GM23338 (cell line): ENCODE data around the gene SPC24. TPM values are rescaled to one million over a fixed set of nuclear protein-coding genes. Genes with fewer than 3 reads are reported as not detected.

ENCODE experiments used
- ATAC-seq: fragments of 200-7000 bp; cut with Tn5 transposase; 3 replicates; pipeline ENCODE4 v1.9.1; 2020
- DNase-seq: peaks from one replicate; pipeline ENCODE4 v3.0.0-alpha.2; 2015; ENCODE audit warnings: low spot score
- H2AFZ ChIP-seq: fragments of 200-600 bp; sonication (generic); 2 replicates; pipeline ENCODE4 v1.8.0; 2016; ENCODE audit warnings: antibody characterized with exemption, mild to moderate bottlenecking, moderate library complexity
- H3F3A ChIP-seq: fragments of 200-600 bp; sonication (generic); replicated peaks from 2 replicates; pipeline ENCODE4 v1.8.0; 2017; ENCODE audit warnings: antibody characterized with exemption, mixed run types, low read depth
- H3K27ac ChIP-seq: fragments of 200-600 bp; sonication (generic); 2 replicates; pipeline ENCODE4 v1.6.1; 2016; ENCODE audit warnings: low read depth
- H3K27me3 ChIP-seq: fragments of 200-600 bp; sonication (generic); 2 replicates; pipeline ENCODE4 v1.8.0; 2016; ENCODE audit warnings: mild to moderate bottlenecking, mixed run types, moderate library complexity; ENCODE audit not compliant: insufficient read depth
- H3K36me3 ChIP-seq: fragments of 200-600 bp; sonication (generic); 2 replicates; pipeline ENCODE4 v1.8.0; 2016; ENCODE audit warnings: mild to moderate bottlenecking; ENCODE audit not compliant: insufficient read depth
- H3K4me1 ChIP-seq: fragments of 200-600 bp; sonication (generic); 2 replicates; pipeline ENCODE4 v1.8.0; 2016; ENCODE audit warnings: mild to moderate bottlenecking, moderate library complexity; ENCODE audit not compliant: insufficient read depth
- H3K4me2 ChIP-seq: fragments of 200-600 bp; sonication (generic); 2 replicates; pipeline ENCODE4 v1.7.1; 2017; ENCODE audit warnings: mixed run types
- H3K4me3 ChIP-seq: fragments of 200-600 bp; sonication (generic); 2 replicates; pipeline ENCODE4 v1.6.1; 2016; ENCODE audit warnings: mixed run types
- H3K79me2 ChIP-seq: fragments of 200-600 bp; sonication (generic); replicated peaks from 2 replicates; pipeline ENCODE4 v1.8.0; 2017; ENCODE audit warnings: mild to moderate bottlenecking; ENCODE audit not compliant: insufficient read depth
- H3K9me2 ChIP-seq: fragments of 200-600 bp; sonication (generic); 2 replicates; pipeline ENCODE4 v1.8.0; 2017; ENCODE audit not compliant: insufficient read depth
- H4K20me1 ChIP-seq: fragments of 200-600 bp; sonication (generic); replicated peaks from 2 replicates; pipeline ENCODE4 v1.8.0; 2017; ENCODE audit warnings: mild to moderate bottlenecking; ENCODE audit not compliant: insufficient read depth
- H3K27ac Mint-ChIP-seq: 2 replicates; pipeline ENCODE4 v1.8.0; 2020; ENCODE audit warnings: inconsistent platforms, mild to moderate bottlenecking, moderate library complexity, mixed read lengths
- H3K27me3 Mint-ChIP-seq: 3 replicates; pipeline ENCODE4 v1.8.0; 2022; ENCODE audit warnings: low read depth, mild to moderate bottlenecking, moderate library complexity, mixed read lengths, inconsistent platforms; ENCODE audit not compliant: insufficient read depth, poor library complexity
- H3K36me3 Mint-ChIP-seq: 3 replicates; pipeline ENCODE4 v1.8.0; 2021; ENCODE audit warnings: low read depth, mild to moderate bottlenecking, inconsistent platforms, moderate library complexity, mixed read lengths
- H3K4me1 Mint-ChIP-seq: 3 replicates; pipeline ENCODE4 v1.8.0; 2020; ENCODE audit warnings: mild to moderate bottlenecking, inconsistent platforms, mixed read lengths
- H3K4me3 Mint-ChIP-seq: 3 replicates; pipeline ENCODE4 v1.8.0; 2021; ENCODE audit warnings: moderate library complexity, mild to moderate bottlenecking, inconsistent platforms, mixed read lengths
- H3K9me3 Mint-ChIP-seq: 3 replicates; pipeline ENCODE4 v1.8.0; 2020; ENCODE audit warnings: moderate library complexity, mild to moderate bottlenecking, inconsistent platforms, mixed read lengths
- CREB1 ChIP-seq: fragments of 250-450 bp; sonication (Bioruptor Pico); IDR thresholded peaks from 2 replicates; pipeline ENCODE4 v1.5.0; 2020; ENCODE audit warnings: low read depth, mild to moderate bottlenecking, moderate library complexity
- CTCF ChIP-seq, 2 experiments: fragments of 200-600 bp in 1 of 2; sonication (generic) in 1 of 2; conservative IDR thresholded peaks; 2 replicates each; pipeline versions ENCODE4 v1.5.1 to v1.6.1; 2016 to 2017; ENCODE audit warnings: antibody characterized with exemption in 2 of 2, low read depth in 2 of 2, mild to moderate bottlenecking in 2 of 2, moderate library complexity in 1 of 2
- ETS1 ChIP-seq: IDR thresholded peaks from 2 replicates; pipeline ENCODE4 v1.6.1; 2016; ENCODE audit warnings: antibody characterized with exemption
- EZH2 ChIP-seq: fragments of 200-600 bp; sonication (generic); IDR thresholded peaks from one replicate; pipeline ENCODE4 v1.8.0; 2017; ENCODE audit warnings: antibody characterized with exemption, mild to moderate bottlenecking, low read depth; ENCODE audit not compliant: unreplicated experiment
- EZH2phosphoT487 ChIP-seq: fragments of 200-600 bp; sonication (generic); IDR thresholded peaks from one replicate; pipeline ENCODE4 v1.8.1; 2018; ENCODE audit warnings: antibody characterized with exemption; ENCODE audit not compliant: unreplicated experiment
- JUNB ChIP-seq: IDR thresholded peaks from one replicate; pipeline ENCODE4 v1.6.1; 2016; ENCODE audit warnings: antibody characterized with exemption; ENCODE audit not compliant: unreplicated experiment
- NANOG ChIP-seq: IDR thresholded peaks from 2 replicates; pipeline ENCODE4 v1.6.1; 2016; ENCODE audit warnings: antibody characterized with exemption, borderline replicate concordance
- POLR2AphosphoS5 ChIP-seq: IDR thresholded peaks from 2 replicates; pipeline ENCODE4 v1.6.1; 2016; ENCODE audit warnings: antibody characterized with exemption, low read depth
- REST ChIP-seq: IDR thresholded peaks from one replicate; pipeline ENCODE4 v1.6.1; 2018; ENCODE audit warnings: antibody characterized with exemption; ENCODE audit not compliant: unreplicated experiment
- STAT1 ChIP-seq: IDR thresholded peaks from one replicate; pipeline ENCODE4 v1.6.1; 2016; ENCODE audit warnings: antibody characterized with exemption; ENCODE audit not compliant: unreplicated experiment
- ZNF114 ChIP-seq: fragments of 250-450 bp; sonication (Bioruptor Pico); IDR thresholded peaks from 2 replicates; pipeline ENCODE4 v1.5.0; 2020; ENCODE audit warnings: mild to moderate bottlenecking, moderate library complexity
- ZNF331 ChIP-seq: fragments of 250-450 bp; sonication (Bioruptor Pico); IDR thresholded peaks from 2 replicates; pipeline ENCODE4 v1.5.0; 2020; ENCODE audit warnings: low read depth, mild to moderate bottlenecking, moderate library complexity
- ZNF462 ChIP-seq: fragments of 250-450 bp; sonication (Bioruptor Pico); IDR thresholded peaks from 2 replicates; pipeline ENCODE4 v1.5.0; 2020; ENCODE audit warnings: mild to moderate bottlenecking, moderate library complexity
- polyA plus RNA-seq: library from polyadenylated mRNA; unstranded; fragments of >200 nt; fragmentation: Nextera tagmentation; extraction: Ambion mirVana; gene quantifications from 2 replicates; pipeline ENCODE4 v1.2.1, GENCODE V29; 2016
- total RNA-seq: library from RNA; depleted of rRNA; stranded (reverse); fragments of >200 nt; shearing (Covaris generic); gene quantifications from 2 replicates; pipeline ENCODE4 v1.2.3, GENCODE V29; 2014

Gene SPC24
- total and polyA plus RNA-seq, 2 experiments from 2014 or later: 38.7 to 40.6 TPM

- H3K27me3 ChIP-seq: no peaks in the 10 kb centered on the region
- peaks cover 35% of the 10 kb centered on the region for H3F3A ChIP-seq
- Mint-ChIP-seq H3K9me3 (peaks cover 6% of the 10 kb centered on the region; the same call in 2 of the 3 replicates), H3K4me3 (no peak overlapping the region), H3K36me3 (peaks cover 26% of the 10 kb centered on the region), H3K4me1 (peaks cover 9% of the 10 kb centered on the region; the same call in 2 of the 3 replicates), H3K27ac (no peak overlapping the region), H3K27me3 (peaks cover 30% of the 10 kb centered on the region)
- no peaks in the 10 kb centered on the region for H3K9me2 ChIP-seq
- H4K20me1 ChIP-seq: peaks cover 8% of the 10 kb centered on the region
- DNase-seq (no peak), ATAC-seq (no peak)
- H3K27ac ChIP-seq: no peak overlapping the region
- TF ChIP-seq ZNF331 (no peak), CREB1 (no peak), JUNB (no peak), NANOG (no peak), EZH2phosphoT487 (no peak), POLR2AphosphoS5 (no peak), CTCF (conservative IDR thresholded peaks at IDR 0.05; ENCODE audit: low read depth in 2 of 2) (no peak), STAT1 (no peak), EZH2 (no peak), ZNF462 (no peak), ETS1 (no peak), REST (no peak), ZNF114 (CRISPR knock-in tag) (no peak)
- no peak overlapping the region for H3K4me3 ChIP-seq
- H2AFZ ChIP-seq: no peak overlapping the region
- peaks cover 17% of the 10 kb centered on the region for H3K36me3 ChIP-seq
- peaks cover 13% of the 10 kb centered on the region; the same call in 1 of the 2 replicates for H3K4me1 ChIP-seq
- no peak overlapping the region for H3K4me2 ChIP-seq
- H3K79me2 ChIP-seq: no peaks in the 10 kb centered on the region
Observed at GRCh38 chr19:11136400-11137101, 19.0 kb downstream of the SPC24 start.
